HCT116 (cell line): ENCODE results near the gene SOX18.

ENCODE experiments used
- CEBPB ChIP-seq: IDR thresholded peaks from 2 replicates; pipeline ENCODE4 v1.6.1; 2012; ENCODE audit warnings: low read depth
- EGR1 ChIP-seq: IDR thresholded peaks from 2 replicates; pipeline ENCODE4 v1.6.1; 2012; ENCODE audit warnings: low read depth
- ELF1 ChIP-seq: IDR thresholded peaks from 2 replicates; pipeline ENCODE4 v1.6.1; 2012; ENCODE audit warnings: low read depth, borderline replicate concordance
- EZH2 ChIP-seq: fragments of 200-600 bp; sonication (generic); IDR thresholded peaks from 2 replicates; pipeline ENCODE4 v1.6.1; 2017; ENCODE audit warnings: antibody characterized with exemption, mixed run types
- JUND ChIP-seq: IDR thresholded peaks from 2 replicates; pipeline ENCODE4 v1.6.1; 2012
- POLR2A ChIP-seq: IDR thresholded peaks from 2 replicates; pipeline ENCODE4 v1.7.0; 2011; ENCODE audit warnings: borderline replicate concordance; ENCODE audit not compliant: insufficient read depth, insufficient read length; ENCODE audit errors: extremely low read depth
- POLR2AphosphoS5 ChIP-seq: IDR thresholded peaks from 2 replicates; pipeline ENCODE4 v1.6.1; 2011; ENCODE audit warnings: mild to moderate bottlenecking, low read depth, low read length, moderate library complexity
- SIN3A ChIP-seq: IDR thresholded peaks from 2 replicates; pipeline ENCODE4 v1.6.1; 2012; ENCODE audit warnings: low read depth
- TCF7L2 ChIP-seq: IDR thresholded peaks from 2 replicates; pipeline ENCODE4 v1.7.0; 2011; ENCODE audit warnings: borderline replicate concordance, inconsistent platforms; ENCODE audit not compliant: insufficient read depth, insufficient read length; ENCODE audit errors: extremely low read depth
- TF ChIP-seq, protein P1 (sequence below), 3 experiments: fragments of 200-600 bp in 1 of 3; sonication (generic) in 1 of 3; IDR thresholded peaks in 2 of 3; conservative IDR thresholded peaks in 1 of 3; 2 replicates each; pipeline ENCODE4 v1.5.1; 2012 to 2017; ENCODE audit warnings: low read depth in 2 of 3, low read length in 2 of 3, antibody characterized with exemption in 1 of 3, borderline replicate concordance in 1 of 3, control low read depth in 1 of 3, mild to moderate bottlenecking in 1 of 3, mixed read lengths in 1 of 3, mixed run types in 1 of 3, moderate library complexity in 1 of 3; ENCODE audit not compliant: insufficient read depth in 1 of 3
- TF ChIP-seq, protein P2 (sequence below): IDR thresholded peaks from 2 replicates; pipeline ENCODE4 v1.6.1; 2012

DNA sequence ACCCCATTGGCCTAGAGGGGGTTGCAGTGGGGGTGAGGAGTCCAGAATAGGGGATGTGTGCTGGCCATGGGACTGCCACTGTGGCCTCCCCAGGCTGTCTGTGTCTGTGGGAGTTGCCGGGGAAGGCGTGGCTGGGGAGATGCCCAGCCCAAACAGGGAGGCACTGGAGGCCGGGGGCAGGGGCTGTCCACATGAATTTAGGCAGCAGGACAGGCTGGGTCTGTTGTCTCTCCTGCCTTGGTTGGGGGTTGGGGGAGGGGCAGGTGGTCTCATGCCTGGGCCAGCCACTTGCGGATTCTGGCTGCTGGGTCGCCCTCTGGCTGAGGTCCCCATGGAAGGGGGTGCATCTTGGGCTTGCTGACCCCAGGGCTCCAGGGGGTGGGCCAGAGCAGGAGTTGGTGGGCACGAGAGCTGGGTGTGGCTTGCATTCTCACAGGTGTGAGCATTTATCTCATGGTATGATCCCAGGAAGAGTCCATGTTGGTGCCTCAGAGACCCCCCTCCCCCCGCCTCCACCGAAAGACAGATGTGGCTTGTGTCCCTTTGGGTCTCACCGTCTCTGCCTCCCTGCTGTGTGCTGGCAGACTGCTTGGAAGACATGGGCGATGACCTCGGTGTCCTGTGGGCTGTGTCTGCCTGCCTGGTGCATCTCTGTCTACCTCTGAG is 4.0 kb downstream of the SOX18 start:
- TF ChIP-seq, protein P1, sequence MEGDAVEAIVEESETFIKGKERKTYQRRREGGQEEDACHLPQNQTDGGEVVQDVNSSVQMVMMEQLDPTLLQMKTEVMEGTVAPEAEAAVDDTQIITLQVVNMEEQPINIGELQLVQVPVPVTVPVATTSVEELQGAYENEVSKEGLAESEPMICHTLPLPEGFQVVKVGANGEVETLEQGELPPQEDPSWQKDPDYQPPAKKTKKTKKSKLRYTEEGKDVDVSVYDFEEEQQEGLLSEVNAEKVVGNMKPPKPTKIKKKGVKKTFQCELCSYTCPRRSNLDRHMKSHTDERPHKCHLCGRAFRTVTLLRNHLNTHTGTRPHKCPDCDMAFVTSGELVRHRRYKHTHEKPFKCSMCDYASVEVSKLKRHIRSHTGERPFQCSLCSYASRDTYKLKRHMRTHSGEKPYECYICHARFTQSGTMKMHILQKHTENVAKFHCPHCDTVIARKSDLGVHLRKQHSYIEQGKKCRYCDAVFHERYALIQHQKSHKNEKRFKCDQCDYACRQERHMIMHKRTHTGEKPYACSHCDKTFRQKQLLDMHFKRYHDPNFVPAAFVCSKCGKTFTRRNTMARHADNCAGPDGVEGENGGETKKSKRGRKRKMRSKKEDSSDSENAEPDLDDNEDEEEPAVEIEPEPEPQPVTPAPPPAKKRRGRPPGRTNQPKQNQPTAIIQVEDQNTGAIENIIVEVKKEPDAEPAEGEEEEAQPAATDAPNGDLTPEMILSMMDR (IDR thresholded peaks at IDR 0.05 in 2 of 3, conservative IDR thresholded peaks at IDR 0.05 in 1 of 3; ENCODE audit: borderline replicate concordance in 1 of 3, insufficient read depth in 1 of 3, low read depth in 2 of 3, low read length in 2 of 3): no peak
- TF ChIP-seq CEBPB (no peak), POLR2A (no peak), EGR1 (no peak), SIN3A (no peak), EZH2 (no peak), TCF7L2 (no peak), POLR2AphosphoS5 (no peak), JUND (no peak), ELF1 (no peak)
- TF ChIP-seq, protein P2, sequence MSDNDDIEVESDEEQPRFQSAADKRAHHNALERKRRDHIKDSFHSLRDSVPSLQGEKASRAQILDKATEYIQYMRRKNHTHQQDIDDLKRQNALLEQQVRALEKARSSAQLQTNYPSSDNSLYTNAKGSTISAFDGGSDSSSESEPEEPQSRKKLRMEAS: no peak
